ENCODE measurements around the gene CAV1. TPM values are rescaled to one million over a fixed set of nuclear protein-coding genes. Genes with fewer than 3 reads are reported as not detected.
A peak's percentile ranks its signal among the peaks of the same experiment; 100 is the strongest.

The CAV1 gene
- total RNA-seq, 2 donors from 2014 or later: 1.2 TPM; not detected in 1

DNA sequence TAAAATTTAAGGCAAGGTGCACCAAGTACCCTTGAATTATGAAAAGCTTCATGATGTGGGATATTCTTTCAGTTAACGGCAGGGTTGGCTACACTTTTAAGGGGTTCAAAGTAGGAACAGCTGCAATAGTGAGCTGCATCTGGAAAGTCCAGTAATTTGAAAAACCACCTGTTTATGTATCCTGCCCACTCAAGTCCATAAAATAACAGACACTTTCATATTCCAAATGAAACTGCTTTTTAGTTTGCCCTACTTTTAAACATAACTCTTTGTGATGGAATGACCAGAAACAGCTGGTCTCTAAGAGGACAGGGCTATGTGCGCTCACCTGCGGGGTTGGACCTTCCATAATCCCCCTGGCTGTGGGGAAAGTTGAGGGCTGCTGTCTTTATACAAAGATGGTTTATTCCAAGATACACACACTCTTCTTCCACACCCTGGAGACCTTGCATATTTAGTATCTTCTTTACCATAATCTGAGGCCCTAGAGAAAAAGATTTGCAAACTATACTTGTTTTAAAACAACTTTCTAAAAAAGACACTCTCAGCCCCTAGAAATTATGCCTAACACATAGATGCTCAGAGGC lies 7.4 kb downstream of the CAV1 start:
- no peaks in the 10 kb centered on the region for H3K4me1 Mint-ChIP-seq
- no peaks in the 10 kb centered on the region for H3K9me3 Mint-ChIP-seq
- H3K27ac Mint-ChIP-seq: no peak overlapping the region
- ATAC-seq (replicated peaks): no peak
- no peak overlapping the region for H3K4me3 Mint-ChIP-seq
- peaks cover 24% of the 10 kb centered on the region for H3K27me3 Mint-ChIP-seq
- H3K36me3 Mint-ChIP-seq (ENCODE audit: low read depth): no peaks in the 10 kb centered on the region

DNA sequence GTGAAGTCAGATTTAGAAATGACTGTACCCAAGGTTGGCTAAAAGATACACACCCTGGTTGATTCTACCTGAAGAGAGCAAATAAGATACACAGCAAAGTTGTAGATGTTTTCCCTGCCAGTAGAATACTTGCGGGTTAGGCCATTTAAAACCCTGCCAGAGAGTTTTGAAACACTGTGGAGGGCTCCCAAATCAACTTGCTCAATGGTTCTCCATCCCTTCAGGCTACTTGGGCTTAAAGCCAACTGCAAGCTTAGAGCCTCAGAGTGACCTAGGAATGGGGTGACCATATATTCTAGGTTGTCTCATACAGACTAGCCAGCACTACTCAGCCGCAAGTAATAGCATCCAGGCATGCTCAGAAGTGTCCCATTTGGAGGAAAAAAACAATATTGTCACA lies 10.0 kb downstream of the CAV1 start:
- ATAC-seq (replicated peaks): no peak
- H3K9me3 Mint-ChIP-seq: no peaks in the 10 kb centered on the region
- peaks cover 24% of the 10 kb centered on the region for H3K27me3 Mint-ChIP-seq
- H3K4me3 Mint-ChIP-seq: no peak overlapping the region
- no peaks in the 10 kb centered on the region for H3K4me1 Mint-ChIP-seq
- no peaks in the 10 kb centered on the region for H3K36me3 Mint-ChIP-seq (ENCODE audit: low read depth)
- no peak overlapping the region for H3K27ac Mint-ChIP-seq

DNA sequence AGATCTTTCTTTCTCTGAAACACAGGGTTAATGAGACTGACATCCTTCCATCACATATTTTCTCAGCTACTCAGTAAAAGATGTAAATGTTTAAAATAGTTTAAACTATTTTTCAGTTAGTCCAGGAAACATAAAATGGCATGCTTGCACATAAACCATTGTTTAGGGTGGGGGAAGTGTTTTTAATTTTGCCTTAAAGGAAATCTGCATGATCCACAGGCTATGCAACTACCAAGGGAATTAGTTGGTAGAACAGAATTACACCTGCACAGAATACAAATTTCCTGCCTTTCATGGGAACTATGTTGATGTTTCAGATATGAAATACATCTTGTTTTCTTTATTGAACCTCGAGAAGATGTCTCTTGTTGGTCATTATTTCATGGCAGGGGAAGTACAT lies 10.6 kb downstream of the CAV1 start:
- Mint-ChIP-seq H3K27ac (no peak overlapping the region), H3K4me1 (no peaks in the 10 kb centered on the region), H3K4me3 (no peak overlapping the region), H3K27me3 (peaks cover 20% of the 10 kb centered on the region), H3K9me3 (no peaks in the 10 kb centered on the region), H3K36me3 (ENCODE audit: low read depth) (no peaks in the 10 kb centered on the region)
- no peak for ATAC-seq (replicated peaks)

DNA sequence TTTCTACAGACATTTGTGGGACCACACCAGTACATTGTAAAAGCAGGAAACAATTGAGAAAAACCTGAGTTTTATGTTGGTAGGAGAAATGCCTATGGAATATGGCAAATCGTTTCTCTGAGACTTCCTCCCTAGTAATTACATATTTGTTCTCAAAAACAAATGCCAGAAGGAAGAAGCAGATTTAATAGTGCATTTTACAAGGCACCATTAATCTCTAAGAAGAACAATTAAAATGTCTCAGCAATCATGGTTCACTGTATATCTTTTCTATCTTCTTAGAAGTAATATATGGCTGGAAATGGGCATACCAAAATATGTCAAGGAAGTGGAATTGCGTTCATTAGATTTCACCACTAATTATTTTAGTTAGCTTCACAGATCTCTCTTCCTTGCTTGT lies 13.3 kb downstream of the CAV1 start:
- peaks cover 18% of the 10 kb centered on the region for H3K27me3 Mint-ChIP-seq
- H3K9me3 Mint-ChIP-seq: no peaks in the 10 kb centered on the region
- H3K36me3 Mint-ChIP-seq (ENCODE audit: low read depth): no peaks in the 10 kb centered on the region
- H3K4me3 Mint-ChIP-seq: no peak overlapping the region
- no peak for ATAC-seq (replicated peaks)
- H3K4me1 Mint-ChIP-seq: no peaks in the 10 kb centered on the region
- no peak overlapping the region for H3K27ac Mint-ChIP-seq

DNA sequence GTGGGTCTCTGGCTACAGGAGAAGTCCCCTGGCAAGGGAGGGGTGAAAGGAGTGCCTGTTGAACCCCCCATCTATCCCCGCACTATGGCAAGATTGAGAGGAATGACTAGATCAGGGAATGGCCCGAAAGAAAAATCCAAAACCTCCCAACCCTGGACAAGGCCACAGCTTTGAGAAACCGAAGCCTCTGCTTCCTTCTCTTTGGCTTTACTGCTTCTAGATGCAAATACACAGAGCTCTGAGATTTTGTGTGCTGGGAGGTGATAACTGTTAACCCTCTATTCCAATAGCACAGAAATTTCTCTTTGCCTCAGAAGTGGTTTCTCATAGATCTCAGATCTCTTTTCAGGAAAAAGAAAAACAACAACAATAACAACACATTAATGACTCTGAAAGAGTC lies 15.0 kb downstream of the CAV1 start:
- peaks cover 21% of the 10 kb centered on the region for H3K27me3 Mint-ChIP-seq

DNA sequence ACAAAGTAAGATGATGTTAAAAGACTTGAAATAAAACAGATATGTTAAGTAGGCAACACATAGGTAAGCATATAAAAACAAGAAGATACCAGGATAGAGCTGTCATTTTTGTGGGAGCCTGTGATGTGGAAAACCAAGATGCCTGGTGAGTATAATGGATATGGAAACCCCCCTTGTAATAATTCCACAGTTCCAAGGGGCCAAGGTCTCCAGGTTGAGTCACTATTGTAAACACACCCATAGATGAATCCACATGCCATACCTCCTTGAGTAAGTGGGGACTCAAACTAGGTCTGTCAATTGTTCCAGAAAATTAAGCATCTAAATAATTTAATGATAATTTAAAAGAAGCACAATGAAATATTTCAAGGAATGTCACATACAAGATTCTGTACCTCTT lies 15.9 kb downstream of the CAV1 start:
- Mint-ChIP-seq H3K27ac (no peak overlapping the region), H3K27me3 (peaks cover 22% of the 10 kb centered on the region), H3K36me3 (ENCODE audit: low read depth) (no peaks in the 10 kb centered on the region), H3K4me1 (no peaks in the 10 kb centered on the region), H3K9me3 (no peaks in the 10 kb centered on the region), H3K4me3 (no peak overlapping the region)
- ATAC-seq (replicated peaks): no peak

More for the DNA sequence above, 15.0 kb downstream of the CAV1 start:
- no peaks in the 10 kb centered on the region for H3K4me1 Mint-ChIP-seq
- H3K9me3 Mint-ChIP-seq: no peaks in the 10 kb centered on the region
- no peak overlapping the region for H3K4me3 Mint-ChIP-seq
- H3K27ac Mint-ChIP-seq: no peak overlapping the region
- H3K36me3 Mint-ChIP-seq (ENCODE audit: low read depth): no peaks in the 10 kb centered on the region
- ATAC-seq (replicated peaks): no peak

DNA sequence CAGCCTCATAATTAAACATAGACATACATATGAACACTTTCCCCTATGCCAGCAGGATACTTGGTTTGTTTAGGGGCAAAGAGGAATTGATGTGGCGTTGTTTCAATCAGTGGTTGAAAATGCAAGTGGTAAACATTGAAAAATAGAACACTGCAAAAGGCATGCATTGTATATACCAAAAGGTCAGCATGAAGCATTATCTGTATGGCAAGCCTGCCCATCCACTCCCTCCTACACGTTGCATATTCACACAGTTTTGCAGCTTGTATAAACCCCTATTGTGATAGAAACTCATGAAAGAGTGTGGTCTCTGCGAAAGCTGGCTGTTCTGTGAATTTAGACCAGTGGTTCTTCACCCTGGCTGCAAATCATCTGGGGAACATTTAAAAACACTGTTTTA lies 17.1 kb downstream of the CAV1 start:
- Mint-ChIP-seq H3K27me3 (peaks cover 22% of the 10 kb centered on the region), H3K9me3 (no peaks in the 10 kb centered on the region), H3K27ac (no peak overlapping the region), H3K4me3 (no peak overlapping the region), H3K4me1 (no peaks in the 10 kb centered on the region), H3K36me3 (ENCODE audit: low read depth) (no peaks in the 10 kb centered on the region)
- ATAC-seq (replicated peaks): no peak

DNA sequence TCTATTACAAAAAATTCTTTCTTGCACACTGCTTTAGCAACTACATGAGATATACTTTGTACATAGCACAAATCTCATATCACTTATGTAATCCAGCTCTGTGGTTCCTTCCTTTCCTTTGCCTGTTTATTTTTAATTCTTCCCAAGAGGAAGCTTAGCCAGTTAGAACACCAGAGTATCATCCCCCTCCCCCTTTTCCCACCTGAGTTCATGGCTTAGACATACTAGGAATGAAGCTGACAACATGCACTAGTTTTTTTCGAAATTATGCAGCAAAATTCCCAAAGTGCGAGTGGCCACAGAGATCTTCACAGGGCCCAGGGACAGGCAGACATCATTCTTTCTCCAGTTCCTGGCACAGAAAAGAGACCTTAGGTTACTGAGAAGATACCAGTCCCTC lies 17.8 kb downstream of the CAV1 start:
- Mint-ChIP-seq H3K27me3 (peaks cover 23% of the 10 kb centered on the region), H3K4me1 (no peaks in the 10 kb centered on the region), H3K36me3 (ENCODE audit: low read depth) (no peaks in the 10 kb centered on the region), H3K4me3 (no peak overlapping the region), H3K27ac (no peak overlapping the region), H3K9me3 (no peaks in the 10 kb centered on the region)
- no peak for ATAC-seq (replicated peaks)

DNA sequence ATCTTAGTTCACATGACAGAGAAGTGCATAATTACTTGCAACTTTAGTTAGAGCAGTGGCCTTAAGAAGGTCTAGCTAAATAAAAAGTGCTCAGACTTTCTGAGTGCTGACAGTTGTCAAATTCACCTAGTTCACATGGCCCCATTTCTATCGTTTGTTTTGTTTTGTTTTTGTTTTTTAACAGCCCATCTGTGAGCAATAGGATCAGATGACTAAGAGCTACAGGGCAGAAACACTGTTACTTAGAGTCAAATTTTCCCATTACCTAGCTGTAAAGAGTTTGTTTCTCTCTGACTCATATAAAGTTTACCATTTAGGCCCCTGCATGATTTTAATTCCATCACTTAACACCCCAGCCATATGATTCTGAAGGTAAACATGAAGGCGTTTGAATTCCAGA lies 18.8 kb downstream of the CAV1 start:
- H3K9me3 Mint-ChIP-seq: no peaks in the 10 kb centered on the region
- no peaks in the 10 kb centered on the region for H3K36me3 Mint-ChIP-seq (ENCODE audit: low read depth)
- ATAC-seq (replicated peaks): peak; percentile 55
- no peak overlapping the region for H3K27ac Mint-ChIP-seq
- no peak overlapping the region for H3K4me3 Mint-ChIP-seq
- no peaks in the 10 kb centered on the region for H3K4me1 Mint-ChIP-seq
- peaks cover 23% of the 10 kb centered on the region for H3K27me3 Mint-ChIP-seq

DNA sequence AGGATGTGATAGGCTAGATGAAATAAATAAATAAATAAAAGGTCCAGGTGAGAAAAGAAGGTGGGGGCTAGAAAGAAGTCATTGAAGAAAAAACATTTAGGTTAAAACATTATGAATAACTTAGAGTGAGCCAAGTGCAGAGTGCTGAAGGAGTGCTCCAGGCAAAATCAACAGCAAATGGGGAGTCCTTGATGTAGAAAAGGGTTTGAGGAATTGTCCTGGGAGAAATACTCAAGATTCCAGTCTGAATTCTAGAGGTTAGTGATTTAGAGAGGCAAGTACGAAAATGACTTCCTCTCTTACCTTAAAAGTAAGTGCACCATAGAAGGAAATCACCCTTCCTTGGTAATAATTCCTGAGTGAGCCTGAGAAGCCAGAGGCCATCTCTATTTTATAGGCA lies 19.7 kb downstream of the CAV1 start:
- Mint-ChIP-seq H3K4me3 (no peak overlapping the region), H3K4me1 (no peaks in the 10 kb centered on the region), H3K9me3 (no peaks in the 10 kb centered on the region), H3K27me3 (peaks cover 23% of the 10 kb centered on the region), H3K36me3 (ENCODE audit: low read depth) (no peaks in the 10 kb centered on the region), H3K27ac (no peak overlapping the region)
- no peak for ATAC-seq (replicated peaks)

DNA sequence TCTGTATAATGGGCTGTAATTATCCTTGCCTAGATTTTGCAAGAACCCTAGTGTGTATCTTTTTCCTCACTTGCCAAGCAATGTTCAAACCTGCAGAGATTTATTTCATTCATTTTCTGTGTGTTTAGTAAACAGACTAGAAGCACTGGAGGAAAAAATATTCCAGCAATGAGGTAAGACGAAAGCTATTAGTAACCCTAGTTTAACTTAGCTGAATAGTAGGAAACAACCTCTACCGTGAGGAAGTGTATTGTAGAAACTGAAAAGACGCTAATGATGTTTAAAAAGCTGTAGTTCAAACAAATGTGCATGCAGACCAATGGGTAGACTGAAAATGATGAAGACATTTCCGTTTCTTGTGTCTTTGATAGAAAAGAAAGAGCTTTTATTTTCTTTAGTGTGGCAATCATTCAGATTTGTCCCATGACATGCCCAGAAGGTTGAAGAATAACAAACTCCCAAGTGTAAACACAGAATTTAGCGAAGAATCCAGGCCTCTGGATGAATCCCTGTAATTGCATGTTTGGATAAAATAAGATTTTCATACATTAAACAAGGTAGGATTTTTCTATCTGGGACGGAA lies 20.7 kb downstream of the CAV1 start:
- no peak overlapping the region for H3K4me3 Mint-ChIP-seq

DNA sequence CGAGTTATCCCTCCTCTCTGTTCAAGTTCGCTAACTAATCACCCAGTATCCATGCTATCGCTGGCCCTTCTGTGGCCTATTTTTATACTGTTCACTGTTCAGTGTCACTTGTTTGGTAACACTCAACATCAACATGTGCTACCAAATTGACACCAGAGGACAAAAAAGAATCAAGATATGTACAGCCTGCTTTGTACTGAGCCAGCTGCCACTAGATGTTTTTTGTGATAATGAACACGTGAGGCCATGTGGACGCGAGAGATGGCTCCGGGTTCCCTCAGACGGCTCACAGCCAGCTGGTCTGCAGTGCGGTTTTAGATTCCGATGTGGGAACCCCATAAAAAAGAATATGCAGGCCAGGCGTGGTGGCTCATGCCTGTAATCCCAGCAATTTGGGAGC lies 21.2 kb downstream of the CAV1 start:
- no peaks in the 10 kb centered on the region for H3K9me3 Mint-ChIP-seq
- no peak overlapping the region for H3K27ac Mint-ChIP-seq
- H3K36me3 Mint-ChIP-seq (ENCODE audit: low read depth): no peaks in the 10 kb centered on the region
- no peaks in the 10 kb centered on the region for H3K4me1 Mint-ChIP-seq
- ATAC-seq (replicated peaks): no peak
- no peak overlapping the region for H3K4me3 Mint-ChIP-seq
- H3K27me3 Mint-ChIP-seq: peaks cover 20% of the 10 kb centered on the region

More for the DNA sequence above, 20.7 kb downstream of the CAV1 start:
- Mint-ChIP-seq H3K27ac (no peak overlapping the region), H3K27me3 (peaks cover 23% of the 10 kb centered on the region), H3K9me3 (no peaks in the 10 kb centered on the region), H3K4me1 (no peaks in the 10 kb centered on the region), H3K36me3 (ENCODE audit: low read depth) (no peaks in the 10 kb centered on the region)
- ATAC-seq (replicated peaks): no peak

DNA sequence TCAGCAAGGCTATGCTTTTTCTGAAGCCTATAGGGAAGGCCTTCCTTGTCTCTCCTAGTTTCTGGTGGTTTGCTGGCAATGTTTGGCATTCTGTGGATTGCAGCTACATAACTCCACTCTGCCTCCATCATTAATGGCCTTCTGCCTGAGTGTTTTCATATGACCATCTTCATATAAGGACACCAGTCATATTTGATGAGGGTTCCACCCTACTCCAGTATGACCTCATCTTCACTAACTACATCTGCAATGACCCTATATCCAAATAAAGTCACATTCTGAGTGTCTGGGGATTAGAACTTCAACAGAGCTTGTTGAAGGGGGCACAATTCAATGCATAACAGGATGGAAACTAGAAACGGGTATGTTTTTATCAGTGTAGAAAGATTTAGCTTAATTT lies 22.1 kb downstream of the CAV1 start:
- no peak overlapping the region for H3K4me3 Mint-ChIP-seq
- H3K4me1 Mint-ChIP-seq: no peaks in the 10 kb centered on the region
- H3K27ac Mint-ChIP-seq: no peak overlapping the region
- H3K27me3 Mint-ChIP-seq: peaks cover 18% of the 10 kb centered on the region
- no peaks in the 10 kb centered on the region for H3K36me3 Mint-ChIP-seq (ENCODE audit: low read depth)
- no peak for ATAC-seq (replicated peaks)
- H3K9me3 Mint-ChIP-seq: no peaks in the 10 kb centered on the region

DNA sequence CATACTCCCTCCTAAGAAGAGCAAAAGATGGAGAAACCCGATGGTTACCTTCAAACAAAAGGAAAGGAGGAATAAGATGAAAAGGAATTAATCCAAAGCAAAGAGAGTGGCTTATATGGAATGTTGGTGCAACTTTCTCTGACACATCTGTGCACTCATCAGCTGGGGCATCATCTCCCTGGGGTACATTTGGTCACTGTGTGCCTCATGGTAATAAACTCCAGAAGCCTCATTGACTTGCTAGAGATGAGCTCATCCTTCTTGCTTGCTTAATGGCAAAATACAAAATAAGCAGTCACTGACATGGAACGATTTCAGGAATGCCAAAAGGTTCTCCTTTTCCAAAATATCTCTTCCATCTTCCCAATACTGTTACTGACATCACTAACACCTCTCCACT lies 22.5 kb downstream of the CAV1 start:
- Mint-ChIP-seq H3K4me1 (no peaks in the 10 kb centered on the region), H3K9me3 (no peaks in the 10 kb centered on the region), H3K27me3 (peaks cover 21% of the 10 kb centered on the region), H3K36me3 (ENCODE audit: low read depth) (no peaks in the 10 kb centered on the region), H3K4me3 (no peak overlapping the region), H3K27ac (no peak overlapping the region)
- no peak for ATAC-seq (replicated peaks)

DNA sequence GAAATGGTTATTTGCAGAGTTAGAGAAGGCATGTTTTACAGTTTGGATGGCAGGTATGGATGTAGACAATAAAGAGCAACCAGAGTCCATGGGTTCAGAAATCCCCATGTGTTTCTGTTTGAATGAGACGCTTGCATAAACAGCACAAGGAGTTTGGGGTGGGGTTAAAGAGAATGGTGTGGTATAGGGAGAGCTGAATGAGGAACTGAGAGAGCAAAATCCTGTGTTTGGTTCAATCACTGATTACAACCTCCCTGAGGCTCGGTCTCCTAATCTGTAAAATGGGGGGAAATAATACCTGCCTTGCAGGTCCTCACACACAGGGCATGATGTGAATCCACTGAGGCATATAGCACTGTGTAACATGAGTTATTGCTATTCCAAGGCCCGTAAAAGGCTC lies 23.7 kb downstream of the CAV1 start:
- no peak overlapping the region for H3K27ac Mint-ChIP-seq

DNA sequence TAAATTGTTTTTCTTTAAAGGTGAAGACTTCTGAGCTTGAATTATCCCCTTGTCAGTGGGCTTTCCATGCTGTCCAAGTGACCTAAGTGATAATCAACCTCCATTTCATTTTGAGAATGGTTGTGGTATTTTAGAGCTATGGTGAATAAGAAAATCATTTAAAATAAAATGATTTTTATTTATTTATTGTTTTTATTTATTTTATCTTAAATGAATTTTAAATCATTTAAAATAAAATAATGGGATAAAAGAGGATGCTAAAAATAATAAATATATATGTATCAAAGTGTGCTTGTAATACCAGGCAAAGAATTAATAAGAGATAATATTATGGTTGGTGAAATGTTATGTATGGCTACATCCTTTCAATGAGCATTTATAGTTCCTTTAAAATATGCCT lies 24.5 kb downstream of the CAV1 start:
- ATAC-seq (replicated peaks): no peak
- Mint-ChIP-seq H3K27me3 (peaks cover 29% of the 10 kb centered on the region), H3K9me3 (no peaks in the 10 kb centered on the region), H3K4me1 (no peaks in the 10 kb centered on the region), H3K4me3 (no peak overlapping the region), H3K27ac (no peak overlapping the region), H3K36me3 (ENCODE audit: low read depth) (no peaks in the 10 kb centered on the region)

More for the DNA sequence above, 23.7 kb downstream of the CAV1 start:
- peaks cover 22% of the 10 kb centered on the region for H3K27me3 Mint-ChIP-seq
- H3K4me3 Mint-ChIP-seq: no peak overlapping the region
- ATAC-seq (replicated peaks): no peak
- H3K36me3 Mint-ChIP-seq (ENCODE audit: low read depth): no peaks in the 10 kb centered on the region
- no peaks in the 10 kb centered on the region for H3K4me1 Mint-ChIP-seq
- H3K9me3 Mint-ChIP-seq: no peaks in the 10 kb centered on the region

Data from activated T-helper 17 cell treated with anti-CD3 and anti-CD28 coated beads, Interleukin-2, amount 50 U/mL, for 72 hours (primary cell).